Tibial nerve (tissue), 3 donors: ENCODE measurements around the gene C1QA.

Experiments
- CTCF ChIP-seq, 5 experiments: fragments of 200-600 bp in 3 of 5; fragments of 450-650 bp in 2 of 5; sonication (generic) in 3 of 5; IDR thresholded peaks; one replicate each; pipeline ENCODE4 v1.5.1; 2016 to 2019; ENCODE audit warnings: antibody characterized with exemption in 5 of 5, mild to moderate bottlenecking in 3 of 5, moderate library complexity in 2 of 5
- POLR2A ChIP-seq, 2 donors: fragments of 450-650 bp; IDR thresholded peaks; one replicate each; pipeline ENCODE4 v1.6.1; 2017; ENCODE audit warnings: antibody characterized with exemption in 2 of 2, mild to moderate bottlenecking in 2 of 2, moderate library complexity in 2 of 2

- no peak for TF ChIP-seq CTCF (IDR thresholded peaks at IDR 0.05)
- no peak for TF ChIP-seq POLR2A (IDR thresholded peaks at IDR 0.05)
Measured at GRCh38 chr1:22661880-22662279, 25.5 kb downstream of the C1QA start.
